HCT116 (cell line): Measurements from ENCODE around the gene PKIB. TPM values are rescaled to one million over a fixed set of nuclear protein-coding genes. Genes with fewer than 3 reads are reported as not detected.

Experiments used
- ATAC-seq: fragments of 200-7000 bp; cut with Tn5 transposase; 2 replicates; pipeline ENCODE4 v1.9.1; 2020; ENCODE audit warnings: mild to moderate bottlenecking, moderate library complexity
- BruUV-seq: library from RNA; stranded (reverse); fragments of 400-500 nt; replicated peaks from 2 replicates; lab custom pipeline; 2021; lab: Mats Ljungman, UMichigan
- CTCF ChIA-PET: fragments of 300-600 bp; sonication (Branson Sonifier 250); formaldehyde crosslinking; loops from one replicate; lab custom pipeline; 2021; ENCODE audit warnings: antibody characterized with exemption; lab: Charles Lee
- POLR2A ChIA-PET: fragments of 300-600, 350-600 bp; sonication (Branson Sonifier 250); formaldehyde crosslinking; loops from one replicate; lab custom pipeline; 2021; ENCODE audit warnings: antibody characterized with exemption; lab: Charles Lee
- RAD21 ChIA-PET, 2 experiments: fragments of 300-600 bp; sonication (Branson Sonifier 250); formaldehyde crosslinking; loops; one replicate each; lab custom pipeline; 2023; ENCODE audit warnings: low total read pairs in 2 of 2; ENCODE audit not compliant: uncharacterized antibody in 2 of 2, unreplicated experiment in 2 of 2, low non-redundant PET in 1 of 2; lab: Charles Lee
- DNase-seq: peaks from one replicate; pipeline ENCODE4 v3.0.0-alpha.2; 2010; ENCODE audit warnings: low read depth, low spot score
- H2AFZ ChIP-seq: fragments of 200-600 bp; shearing (Covaris generic), sonication (generic); 2 replicates; pipeline ENCODE4 v1.6.1; 2017; ENCODE audit warnings: low read depth, mixed run types, mixed read lengths, antibody characterized with exemption, low read length; ENCODE audit not compliant: poor library complexity, severe bottlenecking
- H3K27ac ChIP-seq: 2 replicates; pipeline ENCODE4 v1.5.1; 2012; ENCODE audit warnings: low read depth, low read length
- H3K27me3 ChIP-seq: fragments of 200-600 bp; sonication (generic); 2 replicates; pipeline ENCODE4 v1.6.1; 2016; ENCODE audit warnings: mixed run types, low read length, mixed read lengths; ENCODE audit not compliant: insufficient read depth
- H3K36me3 ChIP-seq, 2 experiments: fragments of 200-500 bp in 1 of 2; fragments of 200-600 bp in 1 of 2; sonication (Bioruptor generic) in 1 of 2; sonication (generic) in 1 of 2; 2 replicates each; pipeline versions ENCODE4 v1.5.1 to v1.6.1; 2014 to 2016; ENCODE audit warnings: low read length in 2 of 2, inconsistent platforms in 1 of 2, mixed read lengths in 1 of 2, mixed run types in 1 of 2; ENCODE audit not compliant: insufficient read depth in 2 of 2, control insufficient read depth in 1 of 2
- H3K4me1 ChIP-seq, 2 experiments: fragments of 200-600 bp in 1 of 2; sonication (generic) in 1 of 2; 2 replicates each; pipeline versions ENCODE4 v1.5.1 to v1.6.1; 2012 to 2017; ENCODE audit warnings: low read length in 2 of 2, inconsistent platforms in 1 of 2, mild to moderate bottlenecking in 1 of 2, mixed read lengths in 1 of 2, mixed run types in 1 of 2, moderate library complexity in 1 of 2; ENCODE audit not compliant: insufficient read depth in 2 of 2, control insufficient read depth in 1 of 2
- H3K4me2 ChIP-seq: fragments of 200-600 bp; sonication (generic); 2 replicates; pipeline ENCODE4 v1.6.1; 2017; ENCODE audit warnings: mixed run types, low read length, mixed read lengths
- H3K4me3 ChIP-seq, 2 experiments: fragments of 200-600 bp in 1 of 2; sonication (generic) in 1 of 2; replicated peaks in 1 of 2; 2 replicates each; pipeline ENCODE4 v1.5.1; 2011 to 2016; ENCODE audit warnings: low read length in 2 of 2, control low read depth in 1 of 2, low read depth in 1 of 2, mild to moderate bottlenecking in 1 of 2, mixed read lengths in 1 of 2, mixed run types in 1 of 2
- H3K79me2 ChIP-seq: fragments of 200-600 bp; sonication (generic); 2 replicates; pipeline ENCODE4 v1.6.1; 2017; ENCODE audit warnings: mild to moderate bottlenecking, mixed run types, low read length, moderate library complexity, mixed read lengths; ENCODE audit not compliant: insufficient read depth
- H3K9ac ChIP-seq: fragments of 200-600 bp; sonication (generic); 2 replicates; pipeline ENCODE4 v1.6.1; 2016; ENCODE audit warnings: low read length, mixed read lengths
- H3K9me2 ChIP-seq: fragments of 200-600 bp; sonication (generic), shearing (Covaris generic); 2 replicates; pipeline ENCODE4 v1.6.1; 2017; ENCODE audit warnings: mixed run types, mild to moderate bottlenecking, moderate library complexity; ENCODE audit not compliant: insufficient read depth
- H3K9me3 ChIP-seq, 2 experiments: fragments of 200-500 bp in 1 of 2; fragments of 200-600 bp in 1 of 2; sonication (Bioruptor generic) in 1 of 2; sonication (generic) in 1 of 2; 2 replicates each; pipeline ENCODE4 v1.6.1; 2014 to 2017; ENCODE audit warnings: low read length in 2 of 2, mixed read lengths in 2 of 2, inconsistent platforms in 1 of 2, low read depth in 1 of 2, mild to moderate bottlenecking in 1 of 2, mixed run types in 1 of 2, moderate library complexity in 1 of 2; ENCODE audit not compliant: control insufficient read depth in 1 of 2, insufficient read depth in 1 of 2
- H4K20me1 ChIP-seq: fragments of 200-600 bp; sonication (generic), shearing (Covaris generic); 2 replicates; pipeline ENCODE4 v1.6.1; 2017; ENCODE audit warnings: mixed run types, mild to moderate bottlenecking, moderate library complexity; ENCODE audit not compliant: insufficient read depth
- CBX3 ChIP-seq: IDR thresholded peaks from 2 replicates; pipeline ENCODE4 v1.6.1; 2012; ENCODE audit warnings: low read depth
- CEBPB ChIP-seq: IDR thresholded peaks from 2 replicates; pipeline ENCODE4 v1.6.1; 2012; ENCODE audit warnings: low read depth
- EGR1 ChIP-seq: IDR thresholded peaks from 2 replicates; pipeline ENCODE4 v1.6.1; 2012; ENCODE audit warnings: low read depth
- ELF1 ChIP-seq: IDR thresholded peaks from 2 replicates; pipeline ENCODE4 v1.6.1; 2012; ENCODE audit warnings: low read depth, borderline replicate concordance
- EZH2 ChIP-seq: fragments of 200-600 bp; sonication (generic); IDR thresholded peaks from 2 replicates; pipeline ENCODE4 v1.6.1; 2017; ENCODE audit warnings: antibody characterized with exemption, mixed run types
- EZH2phosphoT487 ChIP-seq: fragments of 200-600 bp; IDR thresholded peaks from 2 replicates; pipeline ENCODE4 v1.6.1; 2018; ENCODE audit warnings: antibody characterized with exemption, borderline replicate concordance
- FOSL1 ChIP-seq: IDR thresholded peaks from 2 replicates; pipeline ENCODE4 v1.6.1; 2012; ENCODE audit warnings: low read depth
- JUND ChIP-seq: IDR thresholded peaks from 2 replicates; pipeline ENCODE4 v1.6.1; 2012
- POLR2A ChIP-seq: IDR thresholded peaks from 2 replicates; pipeline ENCODE4 v1.7.0; 2011; ENCODE audit warnings: borderline replicate concordance; ENCODE audit not compliant: insufficient read depth, insufficient read length; ENCODE audit errors: extremely low read depth
- POLR2AphosphoS5 ChIP-seq: IDR thresholded peaks from 2 replicates; pipeline ENCODE4 v1.6.1; 2011; ENCODE audit warnings: mild to moderate bottlenecking, low read depth, low read length, moderate library complexity
- RAD21 ChIP-seq: IDR thresholded peaks from 2 replicates; pipeline ENCODE4 v1.6.1; 2012; ENCODE audit warnings: low read depth, mild to moderate bottlenecking
- SP1 ChIP-seq: IDR thresholded peaks from 2 replicates; pipeline ENCODE4 v1.6.1; 2012; ENCODE audit warnings: low read depth
- TCF7L2 ChIP-seq: IDR thresholded peaks from 2 replicates; pipeline ENCODE4 v1.7.0; 2011; ENCODE audit warnings: borderline replicate concordance, inconsistent platforms; ENCODE audit not compliant: insufficient read depth, insufficient read length; ENCODE audit errors: extremely low read depth
- YY1 ChIP-seq: IDR thresholded peaks from 2 replicates; pipeline ENCODE4 v1.6.1; 2011; ENCODE audit warnings: low read length, low read depth, moderate library complexity, mild to moderate bottlenecking; ENCODE audit not compliant: insufficient replicate concordance; ENCODE audit errors: extremely low read depth
- ZFX ChIP-seq: fragments of 450-650 bp; IDR thresholded peaks from 2 replicates; pipeline ENCODE4 v1.6.1; 2017
- ZNF274 ChIP-seq: fragments of 200-500 bp; sonication (Bioruptor generic); IDR thresholded peaks from 2 replicates; pipeline ENCODE4 v1.6.1; 2014; ENCODE audit warnings: mild to moderate bottlenecking, low read depth, low read length, inconsistent platforms
- intact Hi-C: fragments of 100-400 bp; cut with micrococcal nuclease; formaldehyde crosslinking; loops from 2 replicates; pipeline ENCODE4 v1.10.0; 2022
- total RNA-seq: library from RNA; stranded (reverse); gene quantifications from one replicate; pipeline ENCODE4 v1.2.1, GENCODE V29; 2021; ENCODE audit not compliant: unreplicated experiment
- TF ChIP-seq, protein P1 (sequence below), 3 experiments: fragments of 200-600 bp in 1 of 3; sonication (generic) in 1 of 3; IDR thresholded peaks in 2 of 3; conservative IDR thresholded peaks in 1 of 3; 2 replicates each; pipeline ENCODE4 v1.5.1; 2012 to 2017; ENCODE audit warnings: low read depth in 2 of 3, low read length in 2 of 3, antibody characterized with exemption in 1 of 3, borderline replicate concordance in 1 of 3, control low read depth in 1 of 3, mild to moderate bottlenecking in 1 of 3, mixed read lengths in 1 of 3, mixed run types in 1 of 3, moderate library complexity in 1 of 3; ENCODE audit not compliant: insufficient read depth in 1 of 3
- TF ChIP-seq, protein P2 (sequence below): IDR thresholded peaks from 2 replicates; pipeline ENCODE4 v1.6.1; 2012
- TF ChIP-seq, protein P3 (sequence below): IDR thresholded peaks from 2 replicates; pipeline ENCODE4 v1.6.1; 2011; ENCODE audit warnings: mild to moderate bottlenecking, low read length, moderate library complexity; ENCODE audit not compliant: insufficient replicate concordance; ENCODE audit errors: extremely low read depth
- TF ChIP-seq, protein P4 (sequence below): IDR thresholded peaks from 2 replicates; pipeline ENCODE4 v1.6.1; 2012
- TF ChIP-seq, protein P5 (sequence below): IDR thresholded peaks from 2 replicates; pipeline ENCODE4 v1.6.1; 2012; ENCODE audit warnings: low read depth

Gene PKIB
- total RNA-seq, 1 experiment from 2014 or later, result 24.0 TPM

DNA sequence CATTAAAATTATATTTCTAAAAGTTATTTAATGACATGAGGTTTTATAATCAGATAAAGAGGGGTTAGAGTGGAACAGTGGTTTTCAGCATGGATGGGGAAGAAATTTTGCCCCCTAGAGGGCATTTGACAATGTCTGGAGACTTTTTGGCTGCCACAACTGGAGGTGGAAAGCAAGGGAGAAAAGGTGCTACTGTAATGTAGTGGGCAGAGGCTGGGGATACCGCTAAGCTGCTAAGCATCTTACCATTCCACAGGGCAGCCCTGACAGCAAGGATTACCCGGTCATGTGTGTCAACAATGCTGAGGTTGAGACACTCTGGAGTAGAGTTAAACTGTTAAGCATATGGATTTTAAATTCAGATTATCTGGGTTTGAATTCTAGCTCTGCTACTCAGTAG is 116.4 kb downstream of the PKIB start:
- POLR2A ChIA-PET, result no interaction called here
- RAD21 ChIA-PET, result interaction anchor here in 1 of 2 experiments (1.7 kb wide), 1 partner anchor 112 kb away, joined by 5 read pairs; no protein-coding TSS in a partner anchor
- Histone ChIP-seq H3K27ac (no peak overlapping the region), H3K36me3 (no peaks in the 10 kb centered on the region), H4K20me1 (no peaks in the 10 kb centered on the region), H3K4me1 (no peaks in the 10 kb centered on the region), H3K9me3 (no peaks in the 10 kb centered on the region), H3K79me2 (no peaks in the 10 kb centered on the region), H3K27me3 (no peaks in the 10 kb centered on the region), H2AFZ (no peak overlapping the region), H3K9ac (no peak overlapping the region), H3K9me2 (no peaks in the 10 kb centered on the region), H3K4me2 (no peak overlapping the region), H3K4me3 (no peak overlapping the region)
- BruUV-seq, result no TSS peak
- DNase-seq, result no peak
- intact Hi-C loops, result loop anchor here (1.0 to 10.0 kb wide), 4 partner anchors 116 to 249 kb away; partner anchors contain the start of gene PKIB
- CTCF ChIA-PET, result interaction anchor here (0.9 to 3.9 kb wide), 8 partner anchors 10 to 235 kb away, joined by 3 to 33 read pairs (median 7); partner anchors contain the start of gene PKIB
- TF ChIP-seq ZFX (no peak), JUND (no peak), EZH2 (no peak), CBX3 (no peak), ELF1 (no peak), EGR1 (no peak), POLR2AphosphoS5 (no peak), TCF7L2 (no peak), CEBPB (no peak), POLR2A (no peak), YY1 (peak; percentile 11), FOSL1 (no peak), SP1 (no peak), EZH2phosphoT487 (no peak), ZNF274 (no peak), RAD21 (peak; percentile 61)
- TF ChIP-seq, protein P1, sequence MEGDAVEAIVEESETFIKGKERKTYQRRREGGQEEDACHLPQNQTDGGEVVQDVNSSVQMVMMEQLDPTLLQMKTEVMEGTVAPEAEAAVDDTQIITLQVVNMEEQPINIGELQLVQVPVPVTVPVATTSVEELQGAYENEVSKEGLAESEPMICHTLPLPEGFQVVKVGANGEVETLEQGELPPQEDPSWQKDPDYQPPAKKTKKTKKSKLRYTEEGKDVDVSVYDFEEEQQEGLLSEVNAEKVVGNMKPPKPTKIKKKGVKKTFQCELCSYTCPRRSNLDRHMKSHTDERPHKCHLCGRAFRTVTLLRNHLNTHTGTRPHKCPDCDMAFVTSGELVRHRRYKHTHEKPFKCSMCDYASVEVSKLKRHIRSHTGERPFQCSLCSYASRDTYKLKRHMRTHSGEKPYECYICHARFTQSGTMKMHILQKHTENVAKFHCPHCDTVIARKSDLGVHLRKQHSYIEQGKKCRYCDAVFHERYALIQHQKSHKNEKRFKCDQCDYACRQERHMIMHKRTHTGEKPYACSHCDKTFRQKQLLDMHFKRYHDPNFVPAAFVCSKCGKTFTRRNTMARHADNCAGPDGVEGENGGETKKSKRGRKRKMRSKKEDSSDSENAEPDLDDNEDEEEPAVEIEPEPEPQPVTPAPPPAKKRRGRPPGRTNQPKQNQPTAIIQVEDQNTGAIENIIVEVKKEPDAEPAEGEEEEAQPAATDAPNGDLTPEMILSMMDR (IDR thresholded peaks at IDR 0.05 in 2 of 3, conservative IDR thresholded peaks at IDR 0.05 in 1 of 3; ENCODE audit: borderline replicate concordance in 1 of 3, insufficient read depth in 1 of 3, low read depth in 2 of 3, low read length in 2 of 3), result peak; percentile 60 to 73 (median 67)
- TF ChIP-seq, protein P2, sequence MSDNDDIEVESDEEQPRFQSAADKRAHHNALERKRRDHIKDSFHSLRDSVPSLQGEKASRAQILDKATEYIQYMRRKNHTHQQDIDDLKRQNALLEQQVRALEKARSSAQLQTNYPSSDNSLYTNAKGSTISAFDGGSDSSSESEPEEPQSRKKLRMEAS, result no peak
- TF ChIP-seq, protein P3, sequence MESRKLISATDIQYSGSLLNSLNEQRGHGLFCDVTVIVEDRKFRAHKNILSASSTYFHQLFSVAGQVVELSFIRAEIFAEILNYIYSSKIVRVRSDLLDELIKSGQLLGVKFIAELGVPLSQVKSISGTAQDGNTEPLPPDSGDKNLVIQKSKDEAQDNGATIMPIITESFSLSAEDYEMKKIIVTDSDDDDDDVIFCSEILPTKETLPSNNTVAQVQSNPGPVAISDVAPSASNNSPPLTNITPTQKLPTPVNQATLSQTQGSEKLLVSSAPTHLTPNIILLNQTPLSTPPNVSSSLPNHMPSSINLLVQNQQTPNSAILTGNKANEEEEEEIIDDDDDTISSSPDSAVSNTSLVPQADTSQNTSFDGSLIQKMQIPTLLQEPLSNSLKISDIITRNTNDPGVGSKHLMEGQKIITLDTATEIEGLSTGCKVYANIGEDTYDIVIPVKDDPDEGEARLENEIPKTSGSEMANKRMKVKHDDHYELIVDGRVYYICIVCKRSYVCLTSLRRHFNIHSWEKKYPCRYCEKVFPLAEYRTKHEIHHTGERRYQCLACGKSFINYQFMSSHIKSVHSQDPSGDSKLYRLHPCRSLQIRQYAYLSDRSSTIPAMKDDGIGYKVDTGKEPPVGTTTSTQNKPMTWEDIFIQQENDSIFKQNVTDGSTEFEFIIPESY, result no peak
- TF ChIP-seq, protein P4, sequence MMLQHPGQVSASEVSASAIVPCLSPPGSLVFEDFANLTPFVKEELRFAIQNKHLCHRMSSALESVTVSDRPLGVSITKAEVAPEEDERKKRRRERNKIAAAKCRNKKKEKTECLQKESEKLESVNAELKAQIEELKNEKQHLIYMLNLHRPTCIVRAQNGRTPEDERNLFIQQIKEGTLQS, result no peak
- TF ChIP-seq, protein P5, sequence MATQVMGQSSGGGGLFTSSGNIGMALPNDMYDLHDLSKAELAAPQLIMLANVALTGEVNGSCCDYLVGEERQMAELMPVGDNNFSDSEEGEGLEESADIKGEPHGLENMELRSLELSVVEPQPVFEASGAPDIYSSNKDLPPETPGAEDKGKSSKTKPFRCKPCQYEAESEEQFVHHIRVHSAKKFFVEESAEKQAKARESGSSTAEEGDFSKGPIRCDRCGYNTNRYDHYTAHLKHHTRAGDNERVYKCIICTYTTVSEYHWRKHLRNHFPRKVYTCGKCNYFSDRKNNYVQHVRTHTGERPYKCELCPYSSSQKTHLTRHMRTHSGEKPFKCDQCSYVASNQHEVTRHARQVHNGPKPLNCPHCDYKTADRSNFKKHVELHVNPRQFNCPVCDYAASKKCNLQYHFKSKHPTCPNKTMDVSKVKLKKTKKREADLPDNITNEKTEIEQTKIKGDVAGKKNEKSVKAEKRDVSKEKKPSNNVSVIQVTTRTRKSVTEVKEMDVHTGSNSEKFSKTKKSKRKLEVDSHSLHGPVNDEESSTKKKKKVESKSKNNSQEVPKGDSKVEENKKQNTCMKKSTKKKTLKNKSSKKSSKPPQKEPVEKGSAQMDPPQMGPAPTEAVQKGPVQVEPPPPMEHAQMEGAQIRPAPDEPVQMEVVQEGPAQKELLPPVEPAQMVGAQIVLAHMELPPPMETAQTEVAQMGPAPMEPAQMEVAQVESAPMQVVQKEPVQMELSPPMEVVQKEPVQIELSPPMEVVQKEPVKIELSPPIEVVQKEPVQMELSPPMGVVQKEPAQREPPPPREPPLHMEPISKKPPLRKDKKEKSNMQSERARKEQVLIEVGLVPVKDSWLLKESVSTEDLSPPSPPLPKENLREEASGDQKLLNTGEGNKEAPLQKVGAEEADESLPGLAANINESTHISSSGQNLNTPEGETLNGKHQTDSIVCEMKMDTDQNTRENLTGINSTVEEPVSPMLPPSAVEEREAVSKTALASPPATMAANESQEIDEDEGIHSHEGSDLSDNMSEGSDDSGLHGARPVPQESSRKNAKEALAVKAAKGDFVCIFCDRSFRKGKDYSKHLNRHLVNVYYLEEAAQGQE, result no peak
- ATAC-seq, result peak; percentile 84
